ENCODE measurements around the gene PITX3.

DNA sequence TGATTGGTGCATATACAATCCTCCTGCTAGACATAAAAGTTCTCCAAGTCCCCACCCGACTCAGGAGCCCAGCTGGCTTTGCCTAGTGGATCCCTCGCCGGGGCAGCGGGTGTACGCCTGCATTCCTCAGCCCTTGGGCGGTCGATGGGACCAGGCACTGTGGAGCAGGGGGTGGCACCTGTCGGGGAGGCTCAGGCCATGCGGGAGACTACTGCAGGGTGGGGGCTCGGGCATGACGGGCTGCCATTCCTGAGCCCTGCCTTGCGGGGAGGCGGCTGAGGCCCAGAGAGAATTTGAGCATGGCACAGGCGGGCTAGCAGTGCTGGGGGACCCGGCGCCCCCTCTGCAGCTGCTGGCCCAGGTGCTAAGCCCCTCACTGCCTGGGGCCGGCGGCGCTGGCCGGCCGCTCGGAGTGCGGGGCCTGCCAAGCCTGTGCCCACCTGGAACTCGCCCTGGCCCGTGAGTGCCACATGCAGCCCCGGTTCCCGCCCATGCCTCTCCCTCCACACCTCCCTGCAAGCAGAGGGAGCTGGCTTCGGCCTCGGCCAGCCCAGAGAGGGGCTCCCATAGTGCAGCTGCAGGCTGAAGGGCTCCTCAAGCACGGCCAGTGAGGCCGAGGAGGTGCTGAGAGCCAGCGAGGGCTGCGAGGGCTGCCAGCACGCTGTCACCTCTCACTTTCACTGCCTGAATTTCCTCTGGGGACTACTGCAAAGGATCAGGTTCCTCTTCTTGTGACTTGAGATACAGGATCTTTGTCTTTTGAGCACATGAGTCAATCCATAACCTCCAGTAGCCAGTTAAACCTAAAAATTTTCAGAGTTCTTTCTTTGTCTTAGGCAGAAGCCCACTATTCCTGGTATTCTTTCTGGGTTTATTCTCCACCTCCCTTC lies 40.3 kb downstream of the PITX3 start:
- TF ChIP-seq, protein P1, sequence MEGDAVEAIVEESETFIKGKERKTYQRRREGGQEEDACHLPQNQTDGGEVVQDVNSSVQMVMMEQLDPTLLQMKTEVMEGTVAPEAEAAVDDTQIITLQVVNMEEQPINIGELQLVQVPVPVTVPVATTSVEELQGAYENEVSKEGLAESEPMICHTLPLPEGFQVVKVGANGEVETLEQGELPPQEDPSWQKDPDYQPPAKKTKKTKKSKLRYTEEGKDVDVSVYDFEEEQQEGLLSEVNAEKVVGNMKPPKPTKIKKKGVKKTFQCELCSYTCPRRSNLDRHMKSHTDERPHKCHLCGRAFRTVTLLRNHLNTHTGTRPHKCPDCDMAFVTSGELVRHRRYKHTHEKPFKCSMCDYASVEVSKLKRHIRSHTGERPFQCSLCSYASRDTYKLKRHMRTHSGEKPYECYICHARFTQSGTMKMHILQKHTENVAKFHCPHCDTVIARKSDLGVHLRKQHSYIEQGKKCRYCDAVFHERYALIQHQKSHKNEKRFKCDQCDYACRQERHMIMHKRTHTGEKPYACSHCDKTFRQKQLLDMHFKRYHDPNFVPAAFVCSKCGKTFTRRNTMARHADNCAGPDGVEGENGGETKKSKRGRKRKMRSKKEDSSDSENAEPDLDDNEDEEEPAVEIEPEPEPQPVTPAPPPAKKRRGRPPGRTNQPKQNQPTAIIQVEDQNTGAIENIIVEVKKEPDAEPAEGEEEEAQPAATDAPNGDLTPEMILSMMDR (IDR thresholded peaks at IDR 0.05; ENCODE audit: low read length) = no peak
- TF ChIP-seq EZH2 (IDR thresholded peaks at IDR 0.05; ENCODE audit: borderline replicate concordance, low read length) = no peak
